ENCODE measurements around the gene SPINT4.

DNA sequence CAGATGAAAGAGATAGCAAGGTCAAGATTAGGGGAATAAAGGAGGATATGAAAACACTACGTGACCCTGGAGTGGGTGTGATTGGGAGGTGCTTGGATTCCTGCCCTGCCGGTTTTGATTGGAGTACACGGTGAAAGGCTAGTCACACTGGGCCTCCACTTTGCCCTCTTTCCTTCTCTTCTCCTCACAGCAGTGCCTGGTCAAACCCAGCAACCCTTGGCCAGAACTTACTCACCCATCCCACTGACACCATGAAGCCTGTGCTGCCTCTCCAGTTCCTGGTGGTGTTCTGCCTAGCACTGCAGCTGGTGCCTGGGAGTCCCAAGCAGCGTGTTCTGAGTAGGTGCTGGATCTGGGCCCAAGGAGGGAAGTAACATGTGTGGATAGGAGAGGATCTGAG is 20.3 kb upstream of the SPINT4 start, which contains the start of gene WFDC13:
- TF ChIP-seq POLR2AphosphoS5 (IDR thresholded peaks at IDR 0.05) (no peak), EP300 (conservative IDR thresholded peaks at IDR 0.05; ENCODE audit: poor library complexity, severe bottlenecking) (no peak), EZH2 (IDR thresholded peaks at IDR 0.05; ENCODE audit: borderline replicate concordance, insufficient read depth, low read length, poor library complexity, severe bottlenecking) (no peak), TAF1 (IDR thresholded peaks at IDR 0.05; ENCODE audit: low read depth) (no peak), MXI1 (conservative IDR thresholded peaks at IDR 0.05; ENCODE audit: poor library complexity, severe bottlenecking) (no peak)
- TF ChIP-seq, protein P1, sequence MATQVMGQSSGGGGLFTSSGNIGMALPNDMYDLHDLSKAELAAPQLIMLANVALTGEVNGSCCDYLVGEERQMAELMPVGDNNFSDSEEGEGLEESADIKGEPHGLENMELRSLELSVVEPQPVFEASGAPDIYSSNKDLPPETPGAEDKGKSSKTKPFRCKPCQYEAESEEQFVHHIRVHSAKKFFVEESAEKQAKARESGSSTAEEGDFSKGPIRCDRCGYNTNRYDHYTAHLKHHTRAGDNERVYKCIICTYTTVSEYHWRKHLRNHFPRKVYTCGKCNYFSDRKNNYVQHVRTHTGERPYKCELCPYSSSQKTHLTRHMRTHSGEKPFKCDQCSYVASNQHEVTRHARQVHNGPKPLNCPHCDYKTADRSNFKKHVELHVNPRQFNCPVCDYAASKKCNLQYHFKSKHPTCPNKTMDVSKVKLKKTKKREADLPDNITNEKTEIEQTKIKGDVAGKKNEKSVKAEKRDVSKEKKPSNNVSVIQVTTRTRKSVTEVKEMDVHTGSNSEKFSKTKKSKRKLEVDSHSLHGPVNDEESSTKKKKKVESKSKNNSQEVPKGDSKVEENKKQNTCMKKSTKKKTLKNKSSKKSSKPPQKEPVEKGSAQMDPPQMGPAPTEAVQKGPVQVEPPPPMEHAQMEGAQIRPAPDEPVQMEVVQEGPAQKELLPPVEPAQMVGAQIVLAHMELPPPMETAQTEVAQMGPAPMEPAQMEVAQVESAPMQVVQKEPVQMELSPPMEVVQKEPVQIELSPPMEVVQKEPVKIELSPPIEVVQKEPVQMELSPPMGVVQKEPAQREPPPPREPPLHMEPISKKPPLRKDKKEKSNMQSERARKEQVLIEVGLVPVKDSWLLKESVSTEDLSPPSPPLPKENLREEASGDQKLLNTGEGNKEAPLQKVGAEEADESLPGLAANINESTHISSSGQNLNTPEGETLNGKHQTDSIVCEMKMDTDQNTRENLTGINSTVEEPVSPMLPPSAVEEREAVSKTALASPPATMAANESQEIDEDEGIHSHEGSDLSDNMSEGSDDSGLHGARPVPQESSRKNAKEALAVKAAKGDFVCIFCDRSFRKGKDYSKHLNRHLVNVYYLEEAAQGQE (IDR thresholded peaks at IDR 0.05; ENCODE audit: borderline replicate concordance): no peak
- TF ChIP-seq, protein P2, sequence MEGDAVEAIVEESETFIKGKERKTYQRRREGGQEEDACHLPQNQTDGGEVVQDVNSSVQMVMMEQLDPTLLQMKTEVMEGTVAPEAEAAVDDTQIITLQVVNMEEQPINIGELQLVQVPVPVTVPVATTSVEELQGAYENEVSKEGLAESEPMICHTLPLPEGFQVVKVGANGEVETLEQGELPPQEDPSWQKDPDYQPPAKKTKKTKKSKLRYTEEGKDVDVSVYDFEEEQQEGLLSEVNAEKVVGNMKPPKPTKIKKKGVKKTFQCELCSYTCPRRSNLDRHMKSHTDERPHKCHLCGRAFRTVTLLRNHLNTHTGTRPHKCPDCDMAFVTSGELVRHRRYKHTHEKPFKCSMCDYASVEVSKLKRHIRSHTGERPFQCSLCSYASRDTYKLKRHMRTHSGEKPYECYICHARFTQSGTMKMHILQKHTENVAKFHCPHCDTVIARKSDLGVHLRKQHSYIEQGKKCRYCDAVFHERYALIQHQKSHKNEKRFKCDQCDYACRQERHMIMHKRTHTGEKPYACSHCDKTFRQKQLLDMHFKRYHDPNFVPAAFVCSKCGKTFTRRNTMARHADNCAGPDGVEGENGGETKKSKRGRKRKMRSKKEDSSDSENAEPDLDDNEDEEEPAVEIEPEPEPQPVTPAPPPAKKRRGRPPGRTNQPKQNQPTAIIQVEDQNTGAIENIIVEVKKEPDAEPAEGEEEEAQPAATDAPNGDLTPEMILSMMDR (IDR thresholded peaks at IDR 0.05; ENCODE audit: poor library complexity, severe bottlenecking): no peak

Measured in neural cell (in vitro differentiated cells).